HepG2 (cell line): ENCODE measurements around the gene ZNF22. TPM values are rescaled to one million over a fixed set of nuclear protein-coding genes. Genes with fewer than 3 reads are reported as not detected.

Experiments used
- BCLAF1 ChIP-seq: fragments of 450-650 bp; IDR thresholded peaks from 2 replicates; pipeline ENCODE4 v1.6.1; 2017; ENCODE audit warnings: mild to moderate bottlenecking
- ELF3 ChIP-seq: IDR thresholded peaks from 2 replicates; pipeline ENCODE4 v1.6.1; 2016; ENCODE audit warnings: missing genetic modification reagents, missing compliant biosample characterization
- GTF3A ChIP-seq: sonication (generic); formaldehyde crosslinking; conservative IDR thresholded peaks from 2 replicates; pipeline ENCODE4 v1.4.0; 2020; ENCODE audit warnings: mild to moderate bottlenecking, missing genetic modification reagents
- HMG20B ChIP-seq: conservative IDR thresholded peaks from 2 replicates; pipeline ENCODE4 v1.6.1; 2016; ENCODE audit warnings: missing genetic modification reagents, missing compliant biosample characterization
- HMGXB4 ChIP-seq, 2 experiments: sonication (generic) in 1 of 2; formaldehyde crosslinking in 1 of 2; IDR thresholded peaks; 2 replicates each; pipeline versions ENCODE4 v1.4.0 to v1.6.1; 2018 to 2020; ENCODE audit warnings: missing genetic modification reagents in 2 of 2, borderline replicate concordance in 1 of 2, low read depth in 1 of 2, mild to moderate bottlenecking in 1 of 2, missing biosample characterization in 1 of 2
- HOXA7 ChIP-seq: sonication (generic); formaldehyde crosslinking; IDR thresholded peaks from 2 replicates; pipeline ENCODE4 v1.8.1; 2022; ENCODE audit warnings: mild to moderate bottlenecking, missing genetic modification reagents, moderate library complexity
- KDM2A ChIP-seq: sonication (generic); formaldehyde crosslinking; IDR thresholded peaks from 2 replicates; pipeline ENCODE4 v1.4.0; 2020; ENCODE audit warnings: low read depth, missing genetic modification reagents, borderline replicate concordance
- MAZ ChIP-seq, 2 experiments: sonication (generic) in 1 of 2; formaldehyde crosslinking in 1 of 2; IDR thresholded peaks; 2 replicates each; pipeline versions ENCODE4 v1.5.0 to v1.6.1; 2012 to 2020; ENCODE audit warnings: low read depth in 2 of 2, mild to moderate bottlenecking in 2 of 2, borderline replicate concordance in 1 of 2, improper control_type of control experiment in 1 of 2, low read length in 1 of 2, missing genetic modification reagents in 1 of 2, moderate library complexity in 1 of 2
- SAP130 ChIP-seq: IDR thresholded peaks from 2 replicates; pipeline ENCODE4 v1.6.1; 2016; ENCODE audit warnings: low read depth
- ZBTB8A ChIP-seq: sonication (generic); formaldehyde crosslinking; IDR thresholded peaks from 2 replicates; pipeline ENCODE4 v1.4.0; 2020; ENCODE audit warnings: mild to moderate bottlenecking, low read depth, missing genetic modification reagents, borderline replicate concordance
- ZC3H4 ChIP-seq: sonication (generic); formaldehyde crosslinking; IDR thresholded peaks from 2 replicates; pipeline ENCODE4 v1.4.0; 2020; ENCODE audit warnings: missing genetic modification reagents, borderline replicate concordance
- ZFP62 ChIP-seq: sonication (generic); formaldehyde crosslinking; IDR thresholded peaks from 2 replicates; pipeline ENCODE4 v1.4.0; 2020; ENCODE audit warnings: missing genetic modification reagents
- ZMAT3 ChIP-seq: sonication (generic); formaldehyde crosslinking; conservative IDR thresholded peaks from 2 replicates; pipeline ENCODE4 v1.7.0; 2021; ENCODE audit warnings: missing genetic modification reagents
- ZNF20 ChIP-seq: sonication (generic); formaldehyde crosslinking; IDR thresholded peaks from 2 replicates; pipeline ENCODE4 v1.4.0; 2020; ENCODE audit warnings: mild to moderate bottlenecking, moderate library complexity, missing genetic modification reagents
- ZNF30 ChIP-seq: sonication (generic); formaldehyde crosslinking; IDR thresholded peaks from 2 replicates; pipeline ENCODE4 v1.5.0; 2020; ENCODE audit warnings: mild to moderate bottlenecking, missing genetic modification reagents
- ZNF430 ChIP-seq: sonication (generic); formaldehyde crosslinking; IDR thresholded peaks from 2 replicates; pipeline ENCODE4 v1.9.0; 2021; ENCODE audit warnings: mild to moderate bottlenecking, missing genetic modification reagents
- ZSCAN29 ChIP-seq: sonication (generic); formaldehyde crosslinking; conservative IDR thresholded peaks from 2 replicates; pipeline ENCODE4 v1.4.0; 2020; ENCODE audit warnings: mild to moderate bottlenecking, missing genetic modification reagents
- polyA plus RNA-seq, 8 experiments: library from polyadenylated mRNA; depleted of rRNA in 3 of 8; stranded (reverse) in 7 of 8; unstranded in 1 of 8; fragments of >200 nt; fragmentation: Illumina TruSeq in 4 of 8; extraction: Trizol in 4 of 8; gene quantifications; 2 replicates each; pipeline versions ENCODE4 v1.2.1 to v1.2.3, GENCODE V29; 2011 to 2016; ENCODE audit warnings: low read depth in 4 of 8, missing spikeins in 1 of 8, mixed read lengths in 1 of 8; ENCODE audit not compliant: insufficient read depth in 1 of 8
- total RNA-seq, 5 experiments: library from RNA; depleted of rRNA; stranded (reverse); fragments of >200 nt; fragmentation: Illumina TruSeq; extraction: Trizol; gene quantifications; 2 replicates each; pipeline ENCODE4 v1.2.3, GENCODE V29; 2016; ENCODE audit warnings: low read depth in 1 of 5
- TF ChIP-seq, protein P1 (sequence below): sonication (generic); formaldehyde crosslinking; IDR thresholded peaks from 2 replicates; pipeline ENCODE4 v1.8.0; 2022; ENCODE audit warnings: mild to moderate bottlenecking, missing genetic modification reagents, moderate library complexity
- TF ChIP-seq, protein P2 (sequence below): sonication (generic); formaldehyde crosslinking; IDR thresholded peaks from 2 replicates; pipeline ENCODE4 v1.4.0; 2020; ENCODE audit warnings: missing genetic modification reagents, mild to moderate bottlenecking, borderline replicate concordance

The ZNF22 gene
- total and polyA plus RNA-seq, 2 of the 13 experiments (the other 11 are each of a cell fraction or from before 2014, with no cell fraction given) = 0.40 to 1.3 TPM

- TF ChIP-seq MAZ (IDR thresholded peaks at IDR 0.05; ENCODE audit: borderline replicate concordance, low read depth, low read length) (no peak), MAZ (CRISPR knock-in tag; IDR thresholded peaks at IDR 0.05; ENCODE audit: low read depth) (peak; percentile 52), HMG20B (CRISPR knock-in tag) (peak; percentile 80; the same call in 1 of the 2 replicates), GTF3A (CRISPR knock-in tag) (no peak), ZC3H4 (CRISPR knock-in tag) (peak; percentile 67; the same call in 1 of the 2 replicates), ZFP62 (CRISPR knock-in tag) (no peak), ZBTB8A (CRISPR knock-in tag) (no peak), HOXA7 (no peak), ZMAT3 (CRISPR knock-in tag) (no peak), ZNF430 (CRISPR knock-in tag) (peak; percentile 88), ZNF30 (no peak), SAP130 (peak; percentile 57), HMGXB4 (CRISPR knock-in tag; IDR thresholded peaks at IDR 0.05; ENCODE audit: borderline replicate concordance in 1 of 2, low read depth in 1 of 2) (peak in 1 of 2 experiments; percentile 37; a peak in 1 of 4 replicates), BCLAF1 (no peak), KDM2A (CRISPR knock-in tag) (no peak; the same call in 1 of the 2 replicates), ZSCAN29 (CRISPR knock-in tag) (0 out of 2 replicates have a peak, but pooled peaks have one; percentile 36), ELF3 (CRISPR knock-in tag) (peak; percentile 77), ZNF20 (CRISPR knock-in tag) (no peak)
- TF ChIP-seq, protein P1, sequence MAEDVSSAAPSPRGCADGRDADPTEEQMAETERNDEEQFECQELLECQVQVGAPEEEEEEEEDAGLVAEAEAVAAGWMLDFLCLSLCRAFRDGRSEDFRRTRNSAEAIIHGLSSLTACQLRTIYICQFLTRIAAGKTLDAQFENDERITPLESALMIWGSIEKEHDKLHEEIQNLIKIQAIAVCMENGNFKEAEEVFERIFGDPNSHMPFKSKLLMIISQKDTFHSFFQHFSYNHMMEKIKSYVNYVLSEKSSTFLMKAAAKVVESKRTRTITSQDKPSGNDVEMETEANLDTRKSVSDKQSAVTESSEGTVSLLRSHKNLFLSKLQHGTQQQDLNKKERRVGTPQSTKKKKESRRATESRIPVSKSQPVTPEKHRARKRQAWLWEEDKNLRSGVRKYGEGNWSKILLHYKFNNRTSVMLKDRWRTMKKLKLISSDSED (CRISPR knock-in tag) = no peak
- TF ChIP-seq, protein P2, sequence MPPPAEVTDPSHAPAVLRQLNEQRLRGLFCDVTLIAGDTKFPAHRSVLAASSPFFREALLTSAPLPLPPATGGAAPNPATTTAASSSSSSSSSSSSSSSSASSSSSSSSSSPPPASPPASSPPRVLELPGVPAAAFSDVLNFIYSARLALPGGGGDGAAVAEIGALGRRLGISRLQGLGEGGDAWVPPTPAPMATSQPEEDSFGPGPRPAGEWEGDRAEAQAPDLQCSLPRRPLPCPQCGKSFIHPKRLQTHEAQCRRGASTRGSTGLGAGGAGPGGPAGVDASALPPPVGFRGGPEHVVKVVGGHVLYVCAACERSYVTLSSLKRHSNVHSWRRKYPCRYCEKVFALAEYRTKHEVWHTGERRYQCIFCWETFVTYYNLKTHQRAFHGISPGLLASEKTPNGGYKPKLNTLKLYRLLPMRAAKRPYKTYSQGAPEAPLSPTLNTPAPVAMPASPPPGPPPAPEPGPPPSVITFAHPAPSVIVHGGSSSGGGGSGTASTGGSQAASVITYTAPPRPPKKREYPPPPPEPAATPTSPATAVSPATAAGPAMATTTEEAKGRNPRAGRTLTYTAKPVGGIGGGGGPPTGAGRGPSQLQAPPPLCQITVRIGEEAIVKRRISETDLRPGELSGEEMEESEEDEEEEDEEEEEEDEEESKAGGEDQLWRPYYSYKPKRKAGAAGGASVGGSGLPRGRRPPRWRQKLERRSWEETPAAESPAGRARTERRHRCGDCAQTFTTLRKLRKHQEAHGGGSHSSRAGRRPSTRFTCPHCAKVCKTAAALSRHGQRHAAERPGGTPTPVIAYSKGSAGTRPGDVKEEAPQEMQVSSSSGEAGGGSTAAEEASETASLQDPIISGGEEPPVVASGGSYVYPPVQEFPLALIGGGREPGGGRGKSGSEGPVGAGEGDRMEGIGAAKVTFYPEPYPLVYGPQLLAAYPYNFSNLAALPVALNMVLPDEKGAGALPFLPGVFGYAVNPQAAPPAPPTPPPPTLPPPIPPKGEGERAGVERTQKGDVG (CRISPR knock-in tag) = peak; percentile 70; the same call in 1 of the 2 replicates
Measured at GRCh38 chr10:44995914-44996669, 4.6 kb upstream of the ZNF22 start (continued).
